Lower leg skin (tissue), 4 donors: Measurements from ENCODE around the gene SUN2. TPM values are rescaled to one million over a fixed set of nuclear protein-coding genes. Genes with fewer than 3 reads are reported as not detected.

Experiments used
- DNase-seq, 2 donors: peaks; one replicate each; pipeline ENCODE4 v3.0.0-alpha.2; 2019; ENCODE audit warnings: low spot score in 2 of 2
- H3K4me3 ChIP-seq: fragments of 200-600 bp; sonication (generic); 2 replicates; pipeline ENCODE4 v1.5.1; 2017; ENCODE audit warnings: mild to moderate bottlenecking, low read depth; ENCODE audit not compliant: poor library complexity, severe bottlenecking
- CTCF ChIP-seq, 3 donors: fragments of 450-650 bp; IDR thresholded peaks; one replicate each; pipeline ENCODE4 v1.5.1; 2016; ENCODE audit warnings: antibody characterized with exemption in 3 of 3, mild to moderate bottlenecking in 3 of 3, moderate library complexity in 2 of 3
- POLR2A ChIP-seq, 2 donors: fragments of 450-650 bp; IDR thresholded peaks; one replicate each; pipeline ENCODE4 v1.6.1; 2016 to 2017; ENCODE audit warnings: antibody characterized with exemption in 2 of 2, mild to moderate bottlenecking in 1 of 2, moderate library complexity in 1 of 2
- WGBS, 2 donors: methylation state at CpG; one replicate each; pipeline ENCODE4 v1.1.5; 2018; 5-methylcytosine and 5-hydroxymethylcytosine counted together
- intact Hi-C: fragments of 100-400 bp; cut with DNase I; formaldehyde crosslinking; loops from one replicate; pipeline ENCODE4 v1.15.0; 2023; ENCODE audit warnings: low total_unique reads
- total RNA-seq, 4 donors: library from RNA; depleted of rRNA; stranded (reverse); fragments of >200 nt; gene quantifications; one replicate each; pipeline ENCODE4 v1.1.0, GENCODE V29; 2016

SUN2 gene
- total RNA-seq, 4 donors from 2014 or later, result 231 to 344 (median 282) TPM

GRCh38 chr22:38783095-38783615, 27.4 kb upstream of the SUN2 start:
- no peak for TF ChIP-seq CTCF (IDR thresholded peaks at IDR 0.05)
- TF ChIP-seq POLR2A (IDR thresholded peaks at IDR 0.05), result no peak
- H3K4me3 ChIP-seq, result no peak overlapping the region
- no peak for DNase-seq
- 33 to 49% methylated on average over 13 to 14 of the region's 14 CpGs for WGBS, 2 donors
- intact Hi-C loops, result no loop called here

- intact Hi-C loops, result no loop called here
- 59 to 67% methylated on average over 13 of the region's 13 CpGs for WGBS, 2 donors
These were observed 26.8 kb upstream of the SUN2 start for GRCh38 chr22:38782402-38783094.

GRCh38 chr22:38781033-38781432, 25.2 kb upstream of the SUN2 start:
- intact Hi-C loops, result no loop called here
- no peak overlapping the region for H3K4me3 ChIP-seq
- TF ChIP-seq POLR2A (IDR thresholded peaks at IDR 0.05) (no peak), CTCF (IDR thresholded peaks at IDR 0.05) (no peak)
- 60 to 81% methylated on average over 13 of the region's 13 CpGs for WGBS, 2 donors
- DNase-seq, result no peak

More at GRCh38 chr22:38782402-38783094, 26.8 kb upstream of the SUN2 start:
- no peak for DNase-seq
- H3K4me3 ChIP-seq, result no peak overlapping the region
- TF ChIP-seq POLR2A (IDR thresholded peaks at IDR 0.05) (no peak), CTCF (IDR thresholded peaks at IDR 0.05) (no peak)

GRCh38 chr22:38777087-38777671, 21.4 kb upstream of the SUN2 start:
- intact Hi-C loops, result no loop called here
- no peak for DNase-seq
- no peak overlapping the region for H3K4me3 ChIP-seq
- 84 to 90% methylated on average over 27 of the region's 27 CpGs for WGBS, 2 donors
- TF ChIP-seq POLR2A (IDR thresholded peaks at IDR 0.05), result no peak
- no peak for TF ChIP-seq CTCF (IDR thresholded peaks at IDR 0.05)

- no peak for TF ChIP-seq POLR2A (IDR thresholded peaks at IDR 0.05)
- TF ChIP-seq CTCF (IDR thresholded peaks at IDR 0.05), result no peak
- no peak overlapping the region for H3K4me3 ChIP-seq
- intact Hi-C loops, result no loop called here
- no peak for DNase-seq
- 70 to 72% methylated on average over 6 of the region's 6 CpGs for WGBS, 2 donors
These were observed 20.3 kb upstream of the SUN2 start for GRCh38 chr22:38776086-38776485.
